Stomach smooth muscle (tissue), 2 donors: ENCODE results near the gene RAPGEFL1.

Source experiments
- H3K27ac ChIP-seq: one replicate; pipeline ENCODE4 v1.7.0; 2013; ENCODE audit warnings: mild to moderate bottlenecking, low read length, inconsistent platforms
- H3K27me3 ChIP-seq, 2 donors: one replicate each; pipeline ENCODE4 v1.7.0; 2013; ENCODE audit warnings: low read length in 2 of 2; ENCODE audit not compliant: insufficient read depth in 2 of 2, control insufficient read depth in 1 of 2
- H3K36me3 ChIP-seq, 2 donors: one replicate each; pipeline ENCODE4 v1.7.0; 2013; ENCODE audit warnings: low read length in 2 of 2; ENCODE audit not compliant: control insufficient read depth in 2 of 2, insufficient read depth in 2 of 2
- H3K4me1 ChIP-seq: one replicate; pipeline ENCODE4 v1.7.0; 2013; ENCODE audit warnings: low read length; ENCODE audit not compliant: control insufficient read depth, insufficient read depth
- H3K4me3 ChIP-seq, 2 donors: one replicate each; pipeline ENCODE4 v1.7.0; 2013; ENCODE audit warnings: low read length in 2 of 2
- H3K9ac ChIP-seq, 2 donors: one replicate each; pipeline ENCODE4 v1.7.0; 2013; ENCODE audit warnings: low read length in 2 of 2, mild to moderate bottlenecking in 1 of 2
- H3K9me3 ChIP-seq, 2 donors: one replicate each; pipeline ENCODE4 v1.7.0; 2013; ENCODE audit warnings: low read length in 2 of 2; ENCODE audit not compliant: control insufficient read depth in 2 of 2
- donor health status: healthy.
- donor health status: Pancreatic carcinoma.

The RAPGEFL1 gene

GRCh38 chr17:40173778-40174135 lies 3.5 kb upstream of the RAPGEFL1 start:
- H3K4me1 ChIP-seq, result peaks cover 10% of the 10 kb centered on the region

GRCh38 chr17:40174514-40174913 lies 2.8 kb upstream of the RAPGEFL1 start:
- H3K4me3 ChIP-seq, result no peak overlapping the region
- no peaks in the 10 kb centered on the region for H3K27me3 ChIP-seq
- no peak overlapping the region for H3K9ac ChIP-seq
- no peaks in the 10 kb centered on the region for H3K9me3 ChIP-seq
- peaks cover 9% of the 10 kb centered on the region for H3K4me1 ChIP-seq
- H3K27ac ChIP-seq, result no peak overlapping the region
- H3K36me3 ChIP-seq, result peaks cover 35 to 39% of the 10 kb centered on the region in 2 donors

More at GRCh38 chr17:40173778-40174135, 3.5 kb upstream of the RAPGEFL1 start:
- no peak overlapping the region for H3K9ac ChIP-seq
- no peak overlapping the region for H3K4me3 ChIP-seq
- no peak overlapping the region for H3K27ac ChIP-seq
- H3K27me3 ChIP-seq, result no peaks in the 10 kb centered on the region
- peaks cover 39 to 43% of the 10 kb centered on the region in 2 donors for H3K36me3 ChIP-seq
- H3K9me3 ChIP-seq, result no peaks in the 10 kb centered on the region

- H3K9me3 ChIP-seq, result no peaks in the 10 kb centered on the region
- peaks cover 23 to 33% of the 10 kb centered on the region in 2 donors for H3K36me3 ChIP-seq
- H3K27ac ChIP-seq, result no peak overlapping the region
- H3K4me3 ChIP-seq, result no peak overlapping the region
- peaks cover 9% of the 10 kb centered on the region for H3K4me1 ChIP-seq
- H3K9ac ChIP-seq, result no peak overlapping the region
- no peaks in the 10 kb centered on the region for H3K27me3 ChIP-seq
Observed at GRCh38 chr17:40175928-40176753, 1.1 kb upstream of the RAPGEFL1 start.

- H3K9me3 ChIP-seq, result no peaks in the 10 kb centered on the region
- H3K9ac ChIP-seq, result no peak overlapping the region
- peaks cover 9% of the 10 kb centered on the region for H3K4me1 ChIP-seq
- H3K27me3 ChIP-seq, result no peaks in the 10 kb centered on the region
- peaks cover 17 to 27% of the 10 kb centered on the region in 2 donors for H3K36me3 ChIP-seq
- no peak overlapping the region for H3K27ac ChIP-seq
- peak overlapping the region in 1 of 2 donors; percentile 57 for H3K4me3 ChIP-seq
Observed at GRCh38 chr17:40176754-40177110, 538 bp upstream of the RAPGEFL1 start.

GRCh38 chr17:40178021-40178601 lies 841 bp downstream of the RAPGEFL1 start:
- Histone ChIP-seq H3K4me3 (peak overlapping the region in 1 of 2 donors; percentile 3), H3K27ac (no peak overlapping the region), H3K36me3 (peaks cover 12 to 19% of the 10 kb centered on the region in 2 donors), H3K4me1 (peaks cover 9% of the 10 kb centered on the region), H3K9ac (no peak overlapping the region), H3K9me3 (no peaks in the 10 kb centered on the region), H3K27me3 (no peaks in the 10 kb centered on the region)

- H3K9ac ChIP-seq, result no peak overlapping the region
- H3K36me3 ChIP-seq, result peaks cover 8 to 14% of the 10 kb centered on the region in 2 donors
- H3K27ac ChIP-seq, result no peak overlapping the region
- H3K4me1 ChIP-seq, result peaks cover 9% of the 10 kb centered on the region
- no peaks in the 10 kb centered on the region for H3K27me3 ChIP-seq
- no peak overlapping the region for H3K4me3 ChIP-seq
- no peaks in the 10 kb centered on the region for H3K9me3 ChIP-seq
Observed at GRCh38 chr17:40178660-40179059, 1.4 kb downstream of the RAPGEFL1 start.

GRCh38 chr17:40179923-40180659 lies 2.8 kb downstream of the RAPGEFL1 start:
- Histone ChIP-seq H3K27ac (no peak overlapping the region), H3K9me3 (no peaks in the 10 kb centered on the region), H3K4me3 (no peak overlapping the region), H3K9ac (no peak overlapping the region), H3K4me1 (peaks cover 9% of the 10 kb centered on the region), H3K27me3 (no peaks in the 10 kb centered on the region), H3K36me3 (peaks cover 4 to 7% of the 10 kb centered on the region in 2 donors)

GRCh38 chr17:40180694-40181093 lies 3.4 kb downstream of the RAPGEFL1 start:
- no peak overlapping the region for H3K9ac ChIP-seq
- no peaks in the 10 kb centered on the region for H3K9me3 ChIP-seq
- H3K4me3 ChIP-seq, result no peak overlapping the region
- H3K36me3 ChIP-seq, result peaks cover 4 to 7% of the 10 kb centered on the region in 2 donors
- H3K27me3 ChIP-seq, result no peaks in the 10 kb centered on the region
- no peak overlapping the region for H3K27ac ChIP-seq
- H3K4me1 ChIP-seq, result peaks cover 9% of the 10 kb centered on the region

GRCh38 chr17:40181205-40181604 lies 3.9 kb downstream of the RAPGEFL1 start:
- Histone ChIP-seq H3K9me3 (no peaks in the 10 kb centered on the region), H3K27me3 (no peaks in the 10 kb centered on the region), H3K9ac (no peak overlapping the region), H3K4me1 (peaks cover 9% of the 10 kb centered on the region), H3K27ac (no peak overlapping the region), H3K4me3 (no peak overlapping the region), H3K36me3 (peaks cover 2 to 4% of the 10 kb centered on the region in 2 donors)

- H3K9ac ChIP-seq, result no peak overlapping the region
- no peak overlapping the region for H3K27ac ChIP-seq
- no peak overlapping the region for H3K4me3 ChIP-seq
- H3K36me3 ChIP-seq, result no peaks in the 10 kb centered on the region
- peaks cover 4% of the 10 kb centered on the region for H3K4me1 ChIP-seq
- H3K27me3 ChIP-seq, result no peaks in the 10 kb centered on the region
- no peaks in the 10 kb centered on the region for H3K9me3 ChIP-seq
Observed at GRCh38 chr17:40182606-40183005, 5.3 kb downstream of the RAPGEFL1 start.
